Stimulated activated CD4-positive, alpha-beta T cell treated with anti-CD3 and anti-CD28 coated beads, TNF-alpha, amount 100 ng/mL, for 4 hours (primary cell): ENCODE results near the gene SYCP2.

Source experiments
- DNase-seq, 3 experiments: peaks; one replicate each; pipeline ENCODE4 v3.0.0-alpha.2; 2020; ENCODE audit warnings: low read depth in 3 of 3

SYCP2 gene

DNA sequence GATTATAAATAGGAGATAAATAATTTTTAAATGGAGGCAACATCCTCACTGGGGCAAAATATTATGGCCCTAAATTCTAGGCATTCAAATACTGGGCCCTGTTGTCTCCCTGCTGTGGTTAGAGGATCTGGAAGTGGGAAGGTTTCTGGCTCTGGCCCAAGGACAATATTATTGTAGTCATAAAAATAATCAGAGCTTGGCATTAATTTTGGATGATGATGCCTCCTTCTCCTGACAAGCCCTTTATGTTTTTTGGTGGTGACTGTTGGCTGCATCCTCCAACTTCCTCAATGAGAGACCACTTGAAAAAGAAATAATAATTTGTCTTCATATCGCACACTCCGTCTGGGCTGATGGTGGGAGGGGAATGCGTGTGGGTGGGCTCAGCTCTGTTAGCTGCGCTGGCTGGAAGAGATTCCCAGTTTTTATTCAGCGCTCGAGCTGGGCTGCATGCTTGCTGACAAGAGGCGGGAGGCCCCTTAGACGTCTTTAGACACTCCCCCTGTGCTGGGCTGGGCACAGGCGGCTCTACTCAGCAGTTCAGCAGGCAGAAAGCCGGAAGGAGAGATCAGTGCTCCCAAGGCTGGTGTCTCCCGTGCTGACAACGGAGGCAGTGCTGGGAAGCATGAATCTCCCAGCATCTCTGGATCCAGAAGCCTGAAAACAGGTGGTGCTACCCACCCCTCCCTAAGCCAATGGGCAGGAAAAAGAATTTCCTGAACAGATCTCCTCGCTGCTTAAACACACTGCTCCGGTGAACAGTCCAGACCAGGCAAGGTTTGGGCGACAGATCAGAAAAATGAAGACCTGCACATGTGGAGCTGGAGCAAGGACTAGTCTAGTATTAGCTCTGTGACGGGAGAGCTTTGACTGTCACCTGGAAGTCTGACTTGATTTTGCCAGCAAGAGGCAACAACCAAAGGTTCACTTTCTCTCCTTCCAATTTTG lies 97.7 kb downstream of the SYCP2 start:
- DNase-seq = no peak

GRCh38 chr20:59835057-59835447 lies 98.4 kb downstream of the SYCP2 start:
- no peak for DNase-seq

DNA sequence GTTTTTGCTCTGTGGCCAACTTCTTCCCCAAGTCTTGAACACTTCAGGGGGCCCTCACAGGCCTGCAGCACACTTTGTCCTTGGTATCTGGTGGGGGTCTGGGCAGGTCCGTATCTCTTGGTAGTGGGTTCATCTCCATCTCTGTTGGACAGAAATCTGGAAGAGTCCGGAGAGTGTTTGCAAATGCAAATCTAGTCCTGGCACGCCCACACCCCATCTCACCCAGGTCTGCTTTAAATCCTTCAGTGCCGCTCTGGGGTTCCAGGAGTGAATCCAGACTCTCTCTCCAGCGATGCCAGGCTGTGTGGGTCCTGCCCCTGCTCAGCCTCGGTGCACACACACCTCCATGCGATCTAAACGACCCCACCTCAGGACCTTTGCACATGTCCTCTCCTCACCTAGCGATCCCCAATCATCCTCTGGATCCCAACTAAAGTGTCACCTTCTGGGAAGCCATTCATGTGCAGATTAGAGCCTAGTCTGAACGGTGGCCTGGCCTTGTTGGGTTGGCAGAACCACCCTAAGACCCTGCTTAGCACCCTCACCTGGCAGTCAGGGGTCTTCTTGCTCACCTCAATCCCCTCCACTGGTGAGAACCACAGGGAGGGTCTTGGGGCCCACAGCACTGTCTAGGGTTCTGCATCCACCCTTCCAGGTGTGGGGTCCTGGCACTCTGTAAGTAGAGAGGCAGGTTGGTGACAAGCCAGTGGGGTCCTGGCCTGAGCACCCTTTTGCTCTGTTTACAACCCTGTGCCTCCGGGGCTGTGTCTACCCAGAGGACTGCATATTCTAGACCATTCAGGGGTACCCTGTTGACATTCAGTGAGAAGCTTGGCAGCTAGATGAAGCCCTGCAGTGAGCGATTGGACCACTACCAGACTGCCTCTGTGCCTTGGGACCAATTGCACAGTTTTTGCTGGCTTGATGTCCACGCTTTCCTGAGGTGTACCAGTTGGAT lies 100.8 kb downstream of the SYCP2 start:
- no peak for DNase-seq

- DNase-seq = no peak
Observed at GRCh38 chr20:59831916-59832270, 101.5 kb downstream of the SYCP2 start.

- DNase-seq = no peak
Observed at GRCh38 chr20:59831024-59831915, 102.2 kb downstream of the SYCP2 start.

DNA sequence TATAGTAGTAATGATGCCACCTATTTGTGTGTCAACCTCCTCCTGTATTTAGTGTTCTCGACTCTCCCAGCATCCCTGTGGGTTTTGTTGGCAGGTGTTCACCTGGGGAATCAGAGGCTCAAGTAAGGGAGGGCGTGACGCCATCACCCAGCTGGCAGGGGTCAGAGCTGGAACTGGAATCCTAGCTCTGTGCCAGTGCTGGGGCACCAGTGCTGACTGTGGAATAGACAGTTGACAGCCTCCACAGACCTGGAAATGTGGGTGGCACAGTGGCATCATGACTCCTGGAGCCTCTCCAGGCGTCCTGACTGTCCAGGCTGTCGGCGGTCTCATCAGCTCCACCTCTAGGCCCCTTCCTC lies 102.8 kb downstream of the SYCP2 start:
- no peak for DNase-seq

- DNase-seq = no peak
Observed at GRCh38 chr20:59829786-59830664, 103.4 kb downstream of the SYCP2 start.

- no peak for DNase-seq
Observed at GRCh38 chr20:59829054-59829785, 104.2 kb downstream of the SYCP2 start.

DNA sequence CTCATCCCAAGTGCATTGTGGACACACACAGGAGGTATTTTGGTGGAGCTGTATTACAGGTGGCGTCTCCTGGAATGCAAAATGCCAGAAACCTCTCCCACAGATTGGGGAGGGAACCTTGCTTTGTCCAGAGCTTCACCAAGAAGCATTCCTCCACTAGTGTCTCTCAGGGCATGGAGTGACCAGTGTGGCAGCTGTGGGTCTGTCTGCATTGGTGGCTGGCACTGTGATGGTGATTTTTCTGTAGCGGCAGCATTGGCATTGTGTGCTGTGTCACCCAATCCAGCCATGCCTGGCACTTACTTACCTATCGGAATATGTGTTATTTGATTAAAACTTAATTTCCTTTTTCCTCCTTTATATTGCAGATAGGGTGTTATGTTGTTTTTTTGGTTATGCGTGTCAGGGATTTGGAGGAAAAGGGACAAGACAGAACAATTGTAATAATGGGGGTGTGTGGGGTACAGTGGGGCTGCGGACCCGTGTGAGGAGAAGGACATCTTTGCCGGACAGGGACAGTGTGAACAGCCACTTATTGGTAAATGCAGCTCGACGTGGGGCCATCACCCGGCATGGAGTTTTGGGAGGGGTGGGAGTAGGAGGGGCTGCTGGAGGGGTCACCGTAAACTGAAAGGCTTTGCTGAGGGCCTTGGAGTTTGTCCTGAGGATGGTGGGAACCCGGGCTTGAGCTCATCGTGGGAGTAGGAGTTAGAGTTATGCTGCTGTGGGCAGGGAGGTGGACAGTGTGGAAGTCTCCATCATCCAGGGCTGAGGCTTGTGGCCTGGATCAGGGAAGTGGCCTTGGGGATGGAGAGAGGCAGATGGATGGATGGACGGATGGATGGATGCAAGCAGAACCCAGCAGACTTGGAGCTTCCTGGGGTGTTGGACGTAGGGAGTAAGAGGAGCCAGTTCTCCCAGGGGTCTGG lies 105.0 kb downstream of the SYCP2 start:
- DNase-seq = no peak

- no peak for DNase-seq
Observed at GRCh38 chr20:59827138-59828056, 106.0 kb downstream of the SYCP2 start.

- DNase-seq = no peak
Observed at GRCh38 chr20:59825944-59826759, 107.3 kb downstream of the SYCP2 start.

DNA sequence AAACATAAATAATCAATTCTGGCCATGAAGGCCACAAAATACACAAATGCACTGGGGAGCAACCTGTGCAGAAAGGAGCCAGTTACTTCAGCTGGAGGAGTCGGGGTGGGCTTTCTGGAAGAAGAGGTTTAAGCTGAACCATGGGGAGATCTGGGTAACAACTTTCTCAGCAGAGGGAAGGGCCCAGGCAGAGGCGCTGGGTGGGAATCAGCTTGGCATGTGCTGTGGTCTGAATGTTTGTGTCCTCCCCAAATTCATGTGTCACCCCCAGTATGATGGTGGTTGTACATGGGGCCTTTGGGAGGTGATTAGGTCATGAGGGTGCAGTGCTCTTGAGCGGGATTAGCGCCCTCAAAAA lies 107.9 kb downstream of the SYCP2 start:
- no peak for DNase-seq

- no peak for DNase-seq
Observed at GRCh38 chr20:59824711-59825562, 108.5 kb downstream of the SYCP2 start.

DNA sequence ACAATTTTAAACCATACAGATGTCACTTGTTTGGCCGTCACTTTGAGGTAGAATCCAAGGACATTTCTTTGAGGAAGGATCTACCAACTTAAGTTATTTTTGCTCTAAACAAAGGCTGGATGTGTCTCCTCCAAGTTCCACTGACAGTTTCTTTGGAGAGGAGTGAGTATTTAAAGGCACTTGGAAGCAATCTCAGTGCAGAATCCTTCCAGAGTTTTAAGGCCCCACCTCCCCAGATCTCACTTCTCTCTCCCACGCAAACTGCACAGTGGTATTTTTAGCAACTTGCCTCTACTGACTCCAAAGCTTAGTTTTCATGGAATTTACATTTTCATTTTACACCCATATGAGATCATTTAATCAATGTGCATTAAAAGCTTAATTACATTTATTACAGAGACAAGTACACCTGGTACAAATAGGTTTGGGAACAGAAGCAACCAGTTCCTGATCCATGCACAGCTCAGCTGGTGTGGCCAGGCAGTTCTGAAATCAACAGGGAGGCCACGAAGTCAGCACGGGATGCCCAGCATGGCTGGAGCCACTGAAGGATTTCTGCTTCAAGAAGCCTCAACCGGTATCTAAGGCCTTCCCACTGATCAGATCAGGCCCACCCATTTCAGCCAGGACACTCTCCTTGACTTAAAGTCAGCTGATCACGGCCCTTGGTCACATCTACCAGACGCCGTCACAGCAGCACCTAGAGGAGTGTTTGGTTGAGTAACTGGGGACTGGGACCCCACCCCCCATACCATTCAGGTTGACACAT lies 109.8 kb downstream of the SYCP2 start:
- DNase-seq = no peak

- DNase-seq = no peak
Observed at GRCh38 chr20:59823030-59823423, 110.4 kb downstream of the SYCP2 start.
